ENCODE measurements around the gene SYNJ2.
A peak's percentile ranks its signal among the peaks of the same experiment; 100 is the strongest.

Gene SYNJ2

DNA sequence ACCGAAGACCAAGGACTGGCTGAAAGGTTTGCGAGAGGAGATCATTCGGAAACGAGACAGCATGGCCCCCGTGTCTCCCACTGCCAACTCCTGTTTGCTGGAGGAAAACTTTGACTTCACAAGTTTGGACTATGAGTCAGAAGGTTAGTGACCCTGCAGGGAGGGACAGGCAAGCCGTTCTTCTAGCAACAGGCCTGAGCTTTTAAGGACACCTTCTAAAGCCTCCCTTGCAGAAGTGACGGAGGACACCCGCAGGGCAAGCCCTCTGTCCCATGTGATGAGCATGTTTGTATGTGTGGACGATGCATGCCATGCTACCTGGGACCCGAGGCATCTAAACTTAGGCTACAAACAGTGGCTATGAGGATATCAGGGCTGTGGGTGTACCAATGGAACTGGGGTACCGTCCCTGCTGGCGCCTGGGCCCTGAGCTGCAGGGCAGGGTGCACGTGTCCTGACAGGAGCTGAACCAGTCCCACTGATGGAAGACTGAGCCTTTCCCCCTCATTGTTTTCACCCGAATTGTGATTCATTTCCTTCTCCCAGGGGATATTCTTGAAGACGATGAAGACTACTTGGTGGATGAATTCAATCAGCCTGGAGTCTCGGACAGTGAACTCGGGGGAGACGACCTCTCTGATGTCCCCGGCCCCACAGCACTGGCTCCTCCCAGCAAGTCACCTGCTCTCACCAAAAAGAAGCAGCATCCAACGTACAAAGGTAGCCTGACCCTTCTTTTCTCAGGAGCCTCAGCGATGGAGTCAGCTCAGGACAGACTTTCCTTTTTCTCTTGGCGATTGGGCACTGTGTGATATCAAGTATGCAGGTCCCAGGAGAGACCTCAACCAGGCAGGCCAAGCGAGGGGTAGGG lies 102.0 kb downstream of the SYNJ2 start:
- H3K4me3 ChIP-seq (ENCODE audit: low read length): no peak overlapping the region
- no peak for DNase-seq (ENCODE audit: low read depth, low spot score)

DNA sequence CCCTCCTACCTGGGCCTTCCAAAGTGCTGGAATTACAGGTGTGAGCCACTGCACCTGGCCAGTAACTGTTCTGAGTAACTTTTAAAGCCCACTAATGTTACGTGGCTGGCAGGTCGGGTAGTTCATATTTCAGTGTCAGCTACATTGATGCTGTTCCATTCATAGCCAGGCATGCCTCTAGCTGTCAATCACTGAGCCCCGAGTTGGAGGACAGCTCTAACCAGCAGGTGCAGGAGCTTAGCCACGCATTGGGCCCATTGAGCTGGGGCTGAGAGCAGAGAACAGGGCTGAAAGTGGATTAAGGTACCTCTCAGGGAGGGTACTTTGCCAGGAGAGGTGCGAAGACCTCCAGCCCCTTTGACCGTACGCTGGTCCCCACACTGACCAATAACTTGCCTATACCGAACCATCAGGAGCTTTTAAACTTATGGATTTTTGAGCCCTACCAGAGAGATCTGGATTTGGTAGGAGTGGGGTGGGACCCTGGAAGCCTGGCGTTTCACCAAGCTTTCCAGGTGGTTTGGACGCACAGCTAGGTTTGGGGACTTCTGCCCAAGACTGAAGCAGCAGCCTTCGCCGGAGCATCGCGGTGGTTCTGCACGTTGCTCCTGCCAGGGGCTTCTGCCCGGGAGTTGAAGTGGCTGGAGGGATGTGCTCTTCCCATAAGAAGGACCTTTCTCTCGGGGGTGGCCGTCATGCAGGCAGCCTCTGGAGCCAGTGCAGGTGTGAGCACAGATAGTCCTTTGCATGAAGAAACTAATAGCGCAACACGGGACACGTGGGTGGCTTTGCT lies 103.8 kb downstream of the SYNJ2 start:
- no peak overlapping the region for H3K4me3 ChIP-seq (ENCODE audit: low read length)
- peak; percentile 20 for DNase-seq (ENCODE audit: low read depth, low spot score)

DNA sequence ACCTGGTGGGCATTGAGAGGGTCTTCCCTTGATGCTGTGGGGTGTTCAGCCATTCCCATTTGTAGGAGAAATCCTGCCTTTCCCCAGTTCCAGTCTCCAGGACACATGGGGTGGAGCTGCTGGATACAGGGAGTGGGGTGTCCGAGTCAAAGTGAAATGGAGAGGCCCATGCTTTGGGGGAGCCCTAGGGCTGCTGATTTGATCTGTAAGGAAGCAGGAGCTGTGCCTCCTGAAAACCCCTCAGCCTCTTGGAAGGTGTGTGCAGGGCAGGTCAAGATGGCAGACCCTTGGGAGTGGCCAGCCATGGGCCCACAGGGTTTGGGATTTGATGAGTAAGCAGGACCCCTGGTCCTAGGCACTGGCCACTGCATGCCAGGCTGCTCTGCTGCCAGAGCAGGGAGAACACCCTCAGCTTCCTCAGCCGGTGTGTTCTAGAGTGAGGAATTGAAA lies 104.4 kb downstream of the SYNJ2 start:
- no peak for DNase-seq (ENCODE audit: low read depth, low spot score)
- H3K4me3 ChIP-seq (ENCODE audit: low read length): peak overlapping the region; percentile 55

DNA sequence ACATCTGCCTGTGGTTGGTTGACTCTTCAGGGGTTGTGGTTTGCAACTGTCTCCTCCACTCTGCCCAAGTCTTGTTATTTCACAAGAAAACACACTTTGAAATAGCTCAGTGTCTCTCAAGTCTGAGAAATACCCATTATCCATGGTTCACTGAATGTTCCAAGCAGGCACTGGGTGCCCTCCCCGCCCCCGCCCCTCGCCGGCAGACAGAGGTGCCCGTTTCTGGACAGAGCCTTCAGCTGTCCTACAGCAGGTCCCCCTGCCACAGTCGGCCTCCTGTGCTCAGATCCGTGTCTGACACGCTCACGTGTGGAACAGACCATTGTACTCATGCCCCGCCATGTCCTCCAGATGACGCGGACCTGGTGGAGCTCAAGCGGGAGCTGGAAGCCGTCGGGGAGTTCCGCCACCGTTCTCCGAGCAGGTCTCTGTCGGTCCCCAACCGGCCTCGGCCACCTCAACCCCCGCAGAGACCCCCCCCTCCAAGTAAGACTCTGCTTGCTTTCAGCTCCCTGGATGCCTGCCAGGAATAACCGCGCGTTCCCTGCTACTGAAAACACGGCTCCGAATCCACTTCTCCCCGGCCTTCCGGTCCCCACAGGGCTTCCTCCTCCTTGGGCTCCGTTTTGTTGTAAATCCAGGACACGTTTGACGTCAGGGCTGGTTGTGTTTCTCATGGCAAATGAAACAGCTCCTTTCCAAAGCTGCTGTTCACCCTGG lies 105.0 kb downstream of the SYNJ2 start:
- DNase-seq (ENCODE audit: low read depth, low spot score): peak; percentile 96
- H3K4me3 ChIP-seq (ENCODE audit: low read length): peak overlapping the region; percentile 55

GRCh38 chr6:158087224-158087867 lies 105.7 kb downstream of the SYNJ2 start:
- H3K4me3 ChIP-seq (ENCODE audit: low read length): peak overlapping the region; percentile 55
- peak; percentile 12 for DNase-seq (ENCODE audit: low read depth, low spot score)

DNA sequence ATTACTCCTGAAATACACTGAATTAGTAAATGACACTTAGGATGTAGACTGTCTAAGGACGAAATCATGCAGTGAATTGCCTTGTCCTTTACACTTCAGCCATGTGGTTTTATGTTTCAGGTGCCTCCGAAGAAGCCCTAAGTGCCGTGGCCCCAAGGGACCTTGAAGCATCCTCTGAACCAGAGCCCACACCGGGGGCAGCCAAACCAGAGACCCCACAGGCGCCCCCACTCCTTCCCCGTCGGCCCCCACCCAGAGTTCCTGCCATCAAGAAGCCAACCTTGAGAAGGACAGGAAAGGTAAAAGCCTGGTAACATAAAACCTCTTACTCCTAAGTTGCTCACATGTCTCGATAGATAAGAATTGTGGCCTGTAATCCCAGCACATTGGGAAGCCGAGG lies 111.1 kb downstream of the SYNJ2 start:
- no peak for DNase-seq (ENCODE audit: low read depth, low spot score)
- no peak overlapping the region for H3K4me3 ChIP-seq (ENCODE audit: low read length)

- H3K4me3 ChIP-seq (ENCODE audit: low read length): no peak overlapping the region
- DNase-seq (ENCODE audit: low read depth, low spot score): no peak
Measured at GRCh38 chr6:158095031-158095430, 113.4 kb downstream of the SYNJ2 start.

- DNase-seq (ENCODE audit: low read depth, low spot score): no peak
- no peak overlapping the region for H3K4me3 ChIP-seq (ENCODE audit: low read length)
Measured at GRCh38 chr6:158095671-158096070, 114.0 kb downstream of the SYNJ2 start.

DNA sequence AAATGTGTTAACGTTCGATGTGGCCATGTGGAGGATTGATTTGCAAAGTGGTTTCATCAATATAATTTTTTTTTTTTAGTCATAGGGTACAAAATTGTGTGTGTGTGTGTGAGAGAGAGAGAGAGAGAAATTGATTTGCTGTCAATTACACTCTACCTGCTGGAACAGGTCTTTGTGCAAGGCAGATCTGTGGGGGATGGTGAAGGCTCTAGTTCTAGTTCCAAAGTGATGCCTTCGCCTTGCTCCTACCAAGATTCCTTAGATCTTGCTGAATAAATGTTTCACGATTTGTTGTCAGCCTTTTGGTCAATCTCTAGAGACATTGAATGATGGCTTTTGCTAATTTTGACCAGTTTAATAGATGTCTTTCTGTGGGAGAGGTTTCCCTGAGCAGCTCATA lies 121.6 kb downstream of the SYNJ2 start:
- no peak overlapping the region for H3K4me3 ChIP-seq (ENCODE audit: low read length)
- no peak for DNase-seq (ENCODE audit: low read depth, low spot score)

DNA sequence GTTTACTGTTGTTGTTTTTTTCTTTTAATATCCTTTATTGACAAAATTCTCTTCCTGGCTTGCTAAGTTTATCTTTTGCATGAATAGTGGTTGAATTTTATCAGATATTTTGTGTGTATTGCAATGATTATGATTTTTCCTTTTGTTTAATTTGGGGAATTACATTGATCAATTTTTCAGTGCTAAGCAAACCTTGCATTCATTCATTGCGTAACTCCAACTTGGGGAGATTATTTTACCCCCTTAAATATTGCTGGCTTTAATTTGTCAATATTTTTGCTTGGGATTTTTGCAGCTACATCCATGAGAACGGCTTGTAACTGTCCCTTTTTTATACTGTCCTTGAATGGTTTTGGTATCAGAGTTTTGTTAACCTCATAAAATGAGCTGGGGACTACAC lies 123.0 kb downstream of the SYNJ2 start:
- no peak overlapping the region for H3K4me3 ChIP-seq (ENCODE audit: low read length)
- DNase-seq (ENCODE audit: low read depth, low spot score): no peak

- DNase-seq (ENCODE audit: low read depth, low spot score): no peak
Measured at GRCh38 chr6:158109748-158110147, 128.1 kb downstream of the SYNJ2 start.

GRCh38 chr6:158110986-158111385 lies 129.3 kb downstream of the SYNJ2 start:
- no peak overlapping the region for H3K4me3 ChIP-seq (ENCODE audit: low read length)
- DNase-seq (ENCODE audit: low read depth, low spot score): no peak

More at GRCh38 chr6:158109748-158110147, 128.1 kb downstream of the SYNJ2 start:
- H3K4me3 ChIP-seq (ENCODE audit: low read length): no peak overlapping the region

GRCh38 chr6:158111987-158112386 lies 130.3 kb downstream of the SYNJ2 start:
- no peak for DNase-seq (ENCODE audit: low read depth, low spot score)
- no peak overlapping the region for H3K4me3 ChIP-seq (ENCODE audit: low read length)

DNA sequence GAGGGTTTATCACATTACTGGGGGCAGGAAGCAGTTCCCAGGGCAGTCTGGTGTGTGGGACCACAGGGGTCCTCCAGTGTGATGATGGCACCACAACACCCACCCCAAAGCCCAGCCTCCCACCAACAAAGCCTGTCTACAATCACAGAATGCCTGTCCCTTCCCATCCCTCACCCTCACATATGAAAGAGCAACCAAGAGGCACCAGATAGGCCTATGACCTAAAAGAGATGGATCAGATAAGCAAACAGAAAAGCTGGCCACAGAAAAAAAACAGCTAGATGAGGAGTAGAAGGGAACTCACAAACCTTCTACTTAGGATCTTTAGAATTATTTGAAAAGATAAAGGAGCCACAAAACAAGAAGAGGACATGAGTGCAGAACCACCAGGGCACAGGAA lies 132.1 kb downstream of the SYNJ2 start:
- DNase-seq (ENCODE audit: low read depth, low spot score): no peak
- H3K4me3 ChIP-seq (ENCODE audit: low read length): no peak overlapping the region

DNA sequence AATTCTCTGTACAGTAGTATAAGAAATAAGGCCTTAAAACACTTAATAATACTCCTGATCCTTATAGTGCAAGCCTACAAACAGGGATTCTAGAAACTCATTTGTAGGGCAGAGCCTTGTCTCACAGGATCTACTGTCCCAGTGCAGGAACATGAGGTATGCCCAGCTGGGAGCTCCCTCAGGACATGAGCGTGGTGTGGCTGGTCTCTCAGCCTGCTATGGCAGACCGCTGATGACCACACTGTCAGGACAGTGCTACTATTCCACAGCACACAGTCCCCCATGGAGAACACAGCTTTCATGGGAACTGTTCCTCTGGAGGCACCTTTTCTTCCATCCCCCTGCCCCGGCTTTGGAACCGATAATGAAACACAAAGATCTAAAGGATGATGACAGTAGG lies 133.4 kb downstream of the SYNJ2 start:
- no peak overlapping the region for H3K4me3 ChIP-seq (ENCODE audit: low read length)
- DNase-seq (ENCODE audit: low read depth, low spot score): no peak

GRCh38 chr6:158115508-158115907 lies 133.8 kb downstream of the SYNJ2 start:
- no peak overlapping the region for H3K4me3 ChIP-seq (ENCODE audit: low read length)
- no peak for DNase-seq (ENCODE audit: low read depth, low spot score)

DNA sequence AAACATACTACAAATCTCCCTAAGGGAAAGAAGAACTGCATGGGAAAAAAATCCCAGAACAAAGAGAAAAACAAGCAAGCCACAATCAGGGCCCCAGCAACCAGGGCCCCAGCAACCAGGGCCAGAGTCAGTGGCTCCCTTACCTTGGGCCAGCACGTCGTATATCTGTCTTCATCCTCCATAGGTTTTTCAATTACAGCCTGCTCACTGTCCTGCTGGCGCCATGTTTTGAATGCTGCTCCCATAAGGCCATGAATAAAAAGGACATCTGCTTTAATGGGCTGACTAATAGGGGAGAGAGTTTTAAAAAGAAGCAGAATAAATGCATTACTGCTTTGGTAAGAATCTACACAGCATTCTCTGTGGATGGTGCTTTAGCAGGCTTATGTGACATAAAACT lies 137.2 kb downstream of the SYNJ2 start:
- H3K4me3 ChIP-seq (ENCODE audit: low read length): no peak overlapping the region
- no peak for DNase-seq (ENCODE audit: low read depth, low spot score)

DNA sequence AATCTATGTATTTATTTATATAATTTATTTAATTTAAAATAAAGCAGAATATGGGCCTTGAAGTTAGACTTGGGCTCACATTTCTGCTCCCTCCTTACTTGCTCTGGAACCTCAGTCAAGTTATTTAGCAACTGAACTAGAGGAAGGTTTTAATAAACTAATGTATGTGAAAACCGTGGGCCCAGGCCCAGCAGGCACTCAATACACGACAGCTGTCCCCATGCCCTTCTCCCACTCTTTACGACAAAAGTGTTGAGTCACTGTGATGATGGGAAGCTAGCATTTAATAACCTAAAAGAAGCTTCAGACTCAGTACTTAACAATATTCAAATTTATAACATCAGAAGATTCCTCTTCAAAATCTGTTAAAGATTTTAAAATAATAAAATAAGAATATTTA lies 139.7 kb downstream of the SYNJ2 start:
- no peak for DNase-seq (ENCODE audit: low read depth, low spot score)
- H3K4me3 ChIP-seq (ENCODE audit: low read length): no peak overlapping the region

- DNase-seq (ENCODE audit: low read depth, low spot score): no peak
- no peak overlapping the region for H3K4me3 ChIP-seq (ENCODE audit: low read length)
Measured at GRCh38 chr6:158122048-158122447, 140.4 kb downstream of the SYNJ2 start.

Data from Jurkat, Clone E6-1 (cell line).